ENCODE measurements around the gene DHX34. TPM values are rescaled to one million over a fixed set of nuclear protein-coding genes. Genes with fewer than 3 reads are reported as not detected.

DHX34 gene
- total and polyA plus RNA-seq, 9 of the 15 experiments (the other 6 are each of a cell fraction or from before 2014, with no cell fraction given) = 0.36 to 42.0 (median 15.0) TPM

DNA sequence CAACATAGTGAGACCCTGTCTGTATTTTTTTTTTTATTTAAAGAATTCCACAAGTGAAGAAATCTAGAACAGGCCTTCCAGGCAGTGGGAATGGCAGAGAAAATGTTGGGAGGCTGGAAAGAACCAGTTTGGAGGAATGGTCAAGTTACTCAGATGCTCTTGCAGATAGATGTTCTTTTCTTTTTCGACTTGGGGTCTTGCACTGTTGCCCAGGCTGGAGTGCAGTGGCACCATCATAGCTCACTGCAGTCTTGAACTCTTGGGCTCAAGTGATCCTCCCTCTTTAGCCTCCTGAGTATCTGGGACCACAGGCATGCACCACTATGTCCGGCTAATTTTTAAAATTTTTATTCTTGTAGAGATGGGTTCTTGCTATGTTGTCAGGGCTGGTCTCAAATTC is 38.8 kb upstream of the DHX34 start (continued):
- TF ChIP-seq, protein P1, sequence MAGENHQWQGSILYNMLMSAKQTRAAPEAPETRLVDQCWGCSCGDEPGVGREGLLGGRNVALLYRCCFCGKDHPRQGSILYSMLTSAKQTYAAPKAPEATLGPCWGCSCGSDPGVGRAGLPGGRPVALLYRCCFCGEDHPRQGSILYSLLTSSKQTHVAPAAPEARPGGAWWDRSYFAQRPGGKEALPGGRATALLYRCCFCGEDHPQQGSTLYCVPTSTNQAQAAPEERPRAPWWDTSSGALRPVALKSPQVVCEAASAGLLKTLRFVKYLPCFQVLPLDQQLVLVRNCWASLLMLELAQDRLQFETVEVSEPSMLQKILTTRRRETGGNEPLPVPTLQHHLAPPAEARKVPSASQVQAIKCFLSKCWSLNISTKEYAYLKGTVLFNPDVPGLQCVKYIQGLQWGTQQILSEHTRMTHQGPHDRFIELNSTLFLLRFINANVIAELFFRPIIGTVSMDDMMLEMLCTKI (IDR thresholded peaks at IDR 0.05; ENCODE audit: partially characterized antibody) = no peak
- TF ChIP-seq ATF7 (IDR thresholded peaks at IDR 0.05) (no peak), YY1 (IDR thresholded peaks at IDR 0.05; ENCODE audit: borderline replicate concordance in 1 of 3, control insufficient read depth in 1 of 3, extremely low read depth in 1 of 3, insufficient read depth in 3 of 3, insufficient read length in 1 of 3, insufficient replicate concordance in 2 of 3, low read depth in 1 of 3, low read length in 2 of 3) (no peak), NFYB (IDR thresholded peaks at IDR 0.05; ENCODE audit: extremely low read depth, insufficient read length) (no peak), SIN3B (IDR thresholded peaks at IDR 0.05; ENCODE audit: low read depth) (no peak), STAT5A (IDR thresholded peaks at IDR 0.05; ENCODE audit: borderline replicate concordance, low read length) (no peak), TOE1 (IDR thresholded peaks at IDR 0.05; ENCODE audit: borderline replicate concordance) (no peak), TOE1 (CRISPR knock-in tag; IDR thresholded peaks at IDR 0.05; ENCODE audit: borderline replicate concordance, low read depth) (no peak), ATF3 (IDR thresholded peaks at IDR 0.05) (no peak), ATF3 (CRISPR knock-in tag; conservative IDR thresholded peaks at IDR 0.05) (no peak), CHAMP1 (IDR thresholded peaks at IDR 0.05) (no peak), HNRNPK (IDR thresholded peaks at IDR 0.05; ENCODE audit: low read depth, low read length, poor library complexity, severe bottlenecking) (no peak), SFPQ (IDR thresholded peaks at IDR 0.05; ENCODE audit: low read depth, low read length) (no peak)
- TF ChIP-seq, protein P2, sequence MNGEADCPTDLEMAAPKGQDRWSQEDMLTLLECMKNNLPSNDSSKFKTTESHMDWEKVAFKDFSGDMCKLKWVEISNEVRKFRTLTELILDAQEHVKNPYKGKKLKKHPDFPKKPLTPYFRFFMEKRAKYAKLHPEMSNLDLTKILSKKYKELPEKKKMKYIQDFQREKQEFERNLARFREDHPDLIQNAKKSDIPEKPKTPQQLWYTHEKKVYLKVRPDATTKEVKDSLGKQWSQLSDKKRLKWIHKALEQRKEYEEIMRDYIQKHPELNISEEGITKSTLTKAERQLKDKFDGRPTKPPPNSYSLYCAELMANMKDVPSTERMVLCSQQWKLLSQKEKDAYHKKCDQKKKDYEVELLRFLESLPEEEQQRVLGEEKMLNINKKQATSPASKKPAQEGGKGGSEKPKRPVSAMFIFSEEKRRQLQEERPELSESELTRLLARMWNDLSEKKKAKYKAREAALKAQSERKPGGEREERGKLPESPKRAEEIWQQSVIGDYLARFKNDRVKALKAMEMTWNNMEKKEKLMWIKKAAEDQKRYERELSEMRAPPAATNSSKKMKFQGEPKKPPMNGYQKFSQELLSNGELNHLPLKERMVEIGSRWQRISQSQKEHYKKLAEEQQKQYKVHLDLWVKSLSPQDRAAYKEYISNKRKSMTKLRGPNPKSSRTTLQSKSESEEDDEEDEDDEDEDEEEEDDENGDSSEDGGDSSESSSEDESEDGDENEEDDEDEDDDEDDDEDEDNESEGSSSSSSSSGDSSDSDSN (IDR thresholded peaks at IDR 0.05; ENCODE audit: borderline replicate concordance in 1 of 2, low read depth in 2 of 2, low read length in 2 of 2) = no peak
